Keratinocyte (primary cell): ENCODE measurements around the gene RASAL2.

ENCODE experiments used
- CTCF ChIP-seq, 3 experiments: IDR thresholded peaks in 1 of 3; conservative IDR thresholded peaks in 1 of 3; optimal IDR thresholded peaks in 1 of 3; 2 replicates in 2 of 3; 3 replicates in 1 of 3; pipeline versions ENCODE3 to v1.5.1; 2011; ENCODE audit warnings: low read length in 3 of 3, mild to moderate bottlenecking in 3 of 3, moderate library complexity in 2 of 3, control low read depth in 1 of 3, inconsistent platforms in 1 of 3; ENCODE audit not compliant: insufficient read depth in 2 of 3; ENCODE audit errors: extremely low read depth in 1 of 3
- EZH2 ChIP-seq: IDR thresholded peaks from one replicate; pipeline ENCODE4 v1.6.1; 2012; ENCODE audit warnings: inconsistent platforms, mild to moderate bottlenecking, low read length, moderate library complexity

GRCh38 chr1:178483251-178483957 lies 389.5 kb downstream of the RASAL2 start:
- no peak for TF ChIP-seq CTCF (optimal IDR thresholded peaks at IDR 0.05 in 1 of 3, IDR thresholded peaks at IDR 0.05 in 1 of 3, conservative IDR thresholded peaks at IDR 0.05 in 1 of 3; ENCODE audit: extremely low read depth in 1 of 3, insufficient read depth in 2 of 3, low read length in 3 of 3)
- no peak for TF ChIP-seq EZH2
